ENCODE data around the gene ZNF710.

GRCh38 chr15:90065682-90066049 is 64.5 kb downstream of the ZNF710 start:
- TF ChIP-seq CTCF (IDR thresholded peaks at IDR 0.05; ENCODE audit: borderline replicate concordance, extremely low read depth, low read length, poor library complexity, severe bottlenecking): no peak
- no peak for TF ChIP-seq EZH2 (IDR thresholded peaks at IDR 0.05; ENCODE audit: borderline replicate concordance, low read depth, low read length, severe bottlenecking)

All from DND-41 (cell line).